ENCODE data around the gene PRKCI.
"Not testable (repeated sequence)": the region's sequence is repeated elsewhere in the genome, so short reads cannot be mapped to it uniquely, and the experiment has no call there.

Gene PRKCI

GRCh38 chr3:170321321-170322034 lies 99.3 kb downstream of the PRKCI start:
- in situ Hi-C loops (cut with MboI; ENCODE audit: low sequenced_read_pairs, unreplicated experiment): no loop called here
- TF ChIP-seq, protein P1, sequence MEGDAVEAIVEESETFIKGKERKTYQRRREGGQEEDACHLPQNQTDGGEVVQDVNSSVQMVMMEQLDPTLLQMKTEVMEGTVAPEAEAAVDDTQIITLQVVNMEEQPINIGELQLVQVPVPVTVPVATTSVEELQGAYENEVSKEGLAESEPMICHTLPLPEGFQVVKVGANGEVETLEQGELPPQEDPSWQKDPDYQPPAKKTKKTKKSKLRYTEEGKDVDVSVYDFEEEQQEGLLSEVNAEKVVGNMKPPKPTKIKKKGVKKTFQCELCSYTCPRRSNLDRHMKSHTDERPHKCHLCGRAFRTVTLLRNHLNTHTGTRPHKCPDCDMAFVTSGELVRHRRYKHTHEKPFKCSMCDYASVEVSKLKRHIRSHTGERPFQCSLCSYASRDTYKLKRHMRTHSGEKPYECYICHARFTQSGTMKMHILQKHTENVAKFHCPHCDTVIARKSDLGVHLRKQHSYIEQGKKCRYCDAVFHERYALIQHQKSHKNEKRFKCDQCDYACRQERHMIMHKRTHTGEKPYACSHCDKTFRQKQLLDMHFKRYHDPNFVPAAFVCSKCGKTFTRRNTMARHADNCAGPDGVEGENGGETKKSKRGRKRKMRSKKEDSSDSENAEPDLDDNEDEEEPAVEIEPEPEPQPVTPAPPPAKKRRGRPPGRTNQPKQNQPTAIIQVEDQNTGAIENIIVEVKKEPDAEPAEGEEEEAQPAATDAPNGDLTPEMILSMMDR (IDR thresholded peaks at IDR 0.05; ENCODE audit: borderline replicate concordance, control extremely low read depth, extremely low read depth, insufficient read depth, missing control alignments): no peak

DNA sequence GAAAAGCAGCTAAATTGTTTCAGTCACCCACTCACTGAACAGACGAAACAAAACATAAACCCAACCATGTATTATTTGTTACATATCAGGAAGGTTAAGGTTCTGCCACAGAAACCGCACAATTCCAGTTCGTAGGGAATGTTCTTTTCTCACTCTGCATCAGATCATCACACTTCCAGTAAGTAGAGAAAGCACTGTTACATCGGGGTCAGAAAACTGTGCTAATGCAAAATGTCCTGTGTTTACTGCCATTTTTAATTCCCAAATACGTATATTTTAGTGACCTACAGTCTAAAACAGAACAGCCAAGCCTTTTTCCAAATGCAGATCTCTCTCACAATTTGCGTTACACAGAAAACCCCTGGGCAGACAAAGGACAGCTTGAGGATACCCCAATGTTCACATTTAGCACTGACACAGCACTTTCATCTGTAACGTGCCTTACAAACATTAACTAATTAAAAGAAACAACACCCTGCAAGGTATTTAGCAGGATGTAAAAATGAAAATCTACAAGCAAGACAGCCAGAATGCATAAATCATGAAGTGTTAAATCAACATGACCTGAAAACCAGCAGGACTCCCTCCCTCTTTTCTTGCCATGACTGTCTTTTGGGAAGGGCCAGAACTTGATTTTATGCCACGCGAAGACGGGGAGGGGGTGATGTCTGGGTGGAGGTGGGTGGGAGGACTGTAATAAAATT lies 100.5 kb downstream of the PRKCI start:
- TF ChIP-seq, protein P1 (IDR thresholded peaks at IDR 0.05; ENCODE audit: borderline replicate concordance, control extremely low read depth, extremely low read depth, insufficient read depth, missing control alignments): no peak
- in situ Hi-C loops (cut with MboI; ENCODE audit: low sequenced_read_pairs, unreplicated experiment): no loop called here
- no peak for DNase-seq (ENCODE audit: low spot score)

More at GRCh38 chr3:170321321-170322034, 99.3 kb downstream of the PRKCI start:
- no peak for DNase-seq (ENCODE audit: low spot score)

DNA sequence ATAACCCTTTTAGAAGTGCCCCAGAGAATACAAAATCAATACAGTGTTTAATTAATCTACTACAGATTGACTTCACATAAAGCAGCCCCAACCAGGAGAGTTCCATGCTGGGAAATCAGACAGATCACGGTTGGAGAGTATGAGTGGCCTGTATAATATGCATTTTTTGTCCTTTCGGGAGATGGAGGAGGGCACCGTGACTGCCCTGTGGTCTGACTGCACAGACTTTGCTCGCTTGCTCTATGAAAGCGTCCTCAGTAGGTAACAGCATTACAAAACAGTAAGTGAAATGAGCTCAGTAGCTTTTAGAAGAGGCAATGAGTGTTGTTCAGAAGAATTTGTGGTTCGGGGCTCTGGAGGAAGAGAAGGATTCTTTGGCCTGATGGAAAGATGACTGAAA lies 101.1 kb downstream of the PRKCI start:
- DNase-seq (ENCODE audit: low spot score): no peak
- TF ChIP-seq, protein P1 (IDR thresholded peaks at IDR 0.05; ENCODE audit: borderline replicate concordance, control extremely low read depth, extremely low read depth, insufficient read depth, missing control alignments): no peak
- in situ Hi-C loops (cut with MboI; ENCODE audit: low sequenced_read_pairs, unreplicated experiment): no loop called here

DNA sequence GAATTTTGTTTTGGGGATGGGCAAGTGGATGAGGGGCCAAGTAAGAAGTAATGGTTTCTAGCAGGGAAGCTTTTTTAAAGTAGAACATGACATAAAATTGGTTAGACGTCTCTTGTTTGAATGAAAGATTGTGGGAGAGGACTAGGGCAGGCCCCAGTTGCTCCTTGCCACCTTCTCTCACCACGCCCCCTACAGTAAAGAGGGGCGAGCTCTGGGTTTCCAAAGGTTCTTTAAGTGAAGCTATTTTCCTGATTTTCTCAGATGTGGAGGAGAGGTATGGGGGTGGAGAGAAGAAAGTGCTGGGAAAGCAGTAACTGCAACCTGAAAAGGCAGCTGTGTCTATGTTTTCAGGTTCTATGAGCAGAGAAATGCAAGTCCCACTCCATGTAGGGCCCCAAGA lies 102.7 kb downstream of the PRKCI start:
- no peak for DNase-seq (ENCODE audit: low spot score)
- TF ChIP-seq, protein P1 (IDR thresholded peaks at IDR 0.05; ENCODE audit: borderline replicate concordance, control extremely low read depth, extremely low read depth, insufficient read depth, missing control alignments): no peak
- in situ Hi-C loops (cut with MboI; ENCODE audit: low sequenced_read_pairs, unreplicated experiment): no loop called here

GRCh38 chr3:170327040-170327808 lies 105.0 kb downstream of the PRKCI start:
- in situ Hi-C loops (cut with MboI; ENCODE audit: low sequenced_read_pairs, unreplicated experiment): no loop called here
- no peak for DNase-seq (ENCODE audit: low spot score)
- TF ChIP-seq, protein P1 (IDR thresholded peaks at IDR 0.05; ENCODE audit: borderline replicate concordance, control extremely low read depth, extremely low read depth, insufficient read depth, missing control alignments): no peak

- in situ Hi-C loops (cut with MboI; ENCODE audit: low sequenced_read_pairs, unreplicated experiment); DNase-seq (ENCODE audit: low spot score): not testable (repeated sequence)
Observed at GRCh38 chr3:170327868-170328548, 105.8 kb downstream of the PRKCI start.
